Kidney epithelial cell (primary cell): ENCODE results near the gene MVP. TPM values are rescaled to one million over a fixed set of nuclear protein-coding genes. Genes with fewer than 3 reads are reported as not detected.

ENCODE experiments used
- DNase-seq: peaks from one replicate; pipeline ENCODE4 v3.0.0-alpha.2; 2010; ENCODE audit warnings: low read depth
- H3K27me3 ChIP-seq: 2 replicates; pipeline ENCODE4 v1.6.0; 2011; ENCODE audit warnings: low read length; ENCODE audit not compliant: control insufficient read depth, insufficient read depth
- H3K36me3 ChIP-seq: 2 replicates; pipeline ENCODE4 v1.5.1; 2011; ENCODE audit warnings: low read length; ENCODE audit not compliant: control insufficient read depth, insufficient read depth
- H3K4me3 ChIP-seq: 2 replicates; pipeline ENCODE4 v1.5.1; 2011; ENCODE audit warnings: low read depth, mild to moderate bottlenecking, control low read depth, low read length
- CTCF ChIP-seq: IDR thresholded peaks from 2 replicates; pipeline ENCODE4 v1.5.1; 2011; ENCODE audit warnings: mild to moderate bottlenecking, moderate library complexity, low read length, control low read depth, inconsistent platforms; ENCODE audit not compliant: insufficient read depth, poor library complexity, severe bottlenecking
- total RNA-seq: library from RNA; depleted of rRNA; stranded (reverse); fragments of >200 nt; gene quantifications from 2 replicates; pipeline ENCODE4 v1.2.3, GENCODE V29; 2015

The MVP gene
- total RNA-seq, 1 donor from 2014 or later = 194 TPM

GRCh38 chr16:29852654-29853053, 32.4 kb downstream of the MVP start:
- DNase-seq = no peak
- Histone ChIP-seq H3K27me3 (no peaks in the 10 kb centered on the region), H3K4me3 (no peak overlapping the region), H3K36me3 (no peaks in the 10 kb centered on the region)
- TF ChIP-seq CTCF = no peak

- Histone ChIP-seq H3K4me3 (no peak overlapping the region), H3K36me3 (no peaks in the 10 kb centered on the region), H3K27me3 (no peaks in the 10 kb centered on the region)
- no peak for TF ChIP-seq CTCF
- DNase-seq = no peak
Observed at GRCh38 chr16:29854520-29855100, 34.3 kb downstream of the MVP start.

- no peak for TF ChIP-seq CTCF
- Histone ChIP-seq H3K36me3 (no peaks in the 10 kb centered on the region), H3K4me3 (no peak overlapping the region), H3K27me3 (no peaks in the 10 kb centered on the region)
- DNase-seq = no peak
Observed at GRCh38 chr16:29857133-29857760, 37.0 kb downstream of the MVP start.

GRCh38 chr16:29858149-29858849, 38.0 kb downstream of the MVP start:
- no peak for TF ChIP-seq CTCF
- no peak overlapping the region for H3K4me3 ChIP-seq
- no peak for DNase-seq
- H3K27me3 ChIP-seq = no peaks in the 10 kb centered on the region
- H3K36me3 ChIP-seq = no peaks in the 10 kb centered on the region

- Histone ChIP-seq H3K27me3 (no peaks in the 10 kb centered on the region), H3K4me3 (no peak overlapping the region), H3K36me3 (no peaks in the 10 kb centered on the region)
- DNase-seq = no peak
- no peak for TF ChIP-seq CTCF
Observed at GRCh38 chr16:29858974-29859373, 38.7 kb downstream of the MVP start.
